ENCODE data around the gene XAGE2. TPM values are rescaled to one million over a fixed set of nuclear protein-coding genes. Genes with fewer than 3 reads are reported as not detected.

XAGE2 gene
- total RNA-seq, 4 donors from 2014 or later = not detected

- no peak for TF ChIP-seq CTCF (IDR thresholded peaks at IDR 0.05; ENCODE audit: low read depth)
Measured at GRCh38 chrX:52415304-52415703, 46.5 kb downstream of the XAGE2 start.

DNA sequence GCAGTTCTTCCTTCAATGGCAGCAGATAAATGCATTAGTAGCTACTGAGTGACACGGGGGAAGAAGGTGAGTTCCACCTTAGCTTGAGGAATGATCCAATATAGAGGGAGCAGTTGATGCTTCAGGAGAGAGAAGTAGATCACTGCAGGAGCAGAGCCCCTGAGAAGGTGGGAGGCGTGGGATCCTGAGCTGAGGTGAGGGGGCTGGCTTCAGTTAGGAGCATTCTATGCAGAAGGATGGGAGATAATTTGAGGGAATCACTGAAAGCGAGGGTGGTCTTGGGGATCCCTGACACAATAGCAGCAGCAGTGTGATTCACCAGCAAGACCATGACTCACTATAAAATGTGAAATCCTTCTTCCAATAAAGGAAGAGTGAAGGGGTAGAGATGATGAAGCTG is 48.0 kb downstream of the XAGE2 start:
- TF ChIP-seq CTCF (IDR thresholded peaks at IDR 0.05; ENCODE audit: low read depth) = no peak

- no peak for TF ChIP-seq CTCF (IDR thresholded peaks at IDR 0.05; ENCODE audit: low read depth)
Measured at GRCh38 chrX:52420824-52421443, 52.1 kb downstream of the XAGE2 start.

GRCh38 chrX:52422884-52423283 is 54.1 kb downstream of the XAGE2 start:
- no peak for TF ChIP-seq CTCF (IDR thresholded peaks at IDR 0.05; ENCODE audit: low read depth)

GRCh38 chrX:52424656-52425055 is 55.8 kb downstream of the XAGE2 start:
- TF ChIP-seq CTCF (IDR thresholded peaks at IDR 0.05; ENCODE audit: low read depth) = no peak

Small RNA genes lying within 50 kb of the gene (small RNA-seq; reads per million reads assigned to genes)
- not detected for gene MIR8088

Other genes with a start within 250 kb of the XAGE2 start
- gene MAGED4, start 184.1 kb upstream of the XAGE2 start, total RNA-seq = 1 to 10 TPM in 1 of 4 donors, not detected in 3; 5.4 TPM
- gene XAGE1A, start 126.8 kb downstream of the XAGE2 start, total RNA-seq = not detected
- not detected for gene XAGE1B, start 148.0 kb downstream of the XAGE2 start, total RNA-seq

Data from subcutaneous adipose tissue (tissue), 4 donors.